NCI-H187 treated with DMSO at 0.1 percent for 48 hours (cell line): ENCODE results near the gene COL12A1.

Experiments used
- DNase-seq: peaks from one replicate; lab custom pipeline; 2025; lab: John Stamatoyannopoulos, UW

The COL12A1 gene

GRCh38 chr6:75142721-75143120 is 63.1 kb downstream of the COL12A1 start:
- DNase-seq = no peak

DNA sequence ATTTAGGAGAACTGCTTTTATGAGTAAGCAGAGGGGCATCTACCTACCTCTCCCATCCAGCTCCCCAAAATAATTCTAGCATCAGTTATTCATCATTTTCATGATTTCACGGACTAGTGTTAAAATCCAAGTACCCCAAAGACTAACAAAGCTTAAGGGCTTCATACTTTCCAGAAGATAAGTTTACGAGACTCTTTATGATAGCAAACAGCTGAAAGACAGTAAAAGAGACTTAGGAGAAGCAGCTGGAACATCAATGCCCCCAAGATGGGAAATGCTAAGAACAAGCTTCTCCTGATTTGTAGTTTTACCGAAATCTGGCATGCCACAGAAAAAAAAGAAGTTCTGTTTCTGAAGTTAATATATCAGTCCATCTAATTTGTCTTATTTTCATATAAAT is 70.0 kb downstream of the COL12A1 start:
- no peak for DNase-seq

GRCh38 chr6:75135450-75135849 is 70.4 kb downstream of the COL12A1 start:
- DNase-seq = no peak

- no peak for DNase-seq
Observed at GRCh38 chr6:75130784-75131183, 75.1 kb downstream of the COL12A1 start.

DNA sequence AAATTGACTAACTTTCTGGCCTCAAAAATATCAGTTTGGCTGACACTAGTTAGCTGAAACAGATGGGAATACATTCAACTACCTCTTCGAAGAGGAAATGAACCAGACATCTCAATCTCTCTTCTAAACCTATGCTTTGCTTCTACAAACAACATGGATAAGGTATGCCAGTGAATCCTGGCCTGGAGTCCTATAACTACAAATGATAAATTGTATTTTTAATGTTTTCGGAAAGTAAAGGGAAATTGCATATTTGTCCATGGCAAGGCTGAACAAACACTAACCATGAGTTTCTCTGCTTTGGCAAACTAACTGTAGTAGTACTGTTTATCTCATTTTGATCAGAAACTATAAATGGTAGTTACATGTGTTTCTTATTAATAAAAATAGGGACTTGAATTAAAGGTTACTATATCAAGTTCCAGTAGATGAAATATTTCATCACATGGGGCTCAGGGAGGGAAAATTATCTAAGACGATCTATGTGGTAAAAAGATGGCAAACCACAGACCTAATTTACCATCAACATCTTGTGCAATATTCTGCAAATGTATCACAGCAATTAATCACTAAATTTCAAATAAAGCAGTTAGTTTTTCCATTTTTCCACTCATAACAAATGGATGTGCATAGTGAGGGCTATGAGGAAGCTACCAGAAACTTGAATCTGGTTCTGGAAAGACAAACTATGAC is 76.8 kb downstream of the COL12A1 start:
- DNase-seq = no peak

DNA sequence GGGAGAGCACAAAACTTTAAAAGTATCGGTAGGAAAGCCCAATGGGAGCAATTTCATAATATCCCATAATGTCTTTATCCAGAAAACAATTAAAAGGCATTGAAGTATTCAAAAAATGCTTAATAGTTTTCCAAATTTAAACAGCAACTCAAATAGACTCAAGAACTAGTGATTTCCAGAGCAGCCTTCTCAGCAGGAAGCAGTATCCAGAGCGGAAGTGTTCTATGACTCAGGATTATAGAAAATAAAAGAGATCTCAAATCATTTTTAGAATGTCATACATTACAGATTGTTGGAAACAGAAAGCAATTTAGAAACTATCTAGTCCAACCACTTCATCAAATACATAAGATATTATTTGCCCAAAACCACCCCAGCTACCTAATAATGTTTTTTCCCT is 79.3 kb downstream of the COL12A1 start:
- DNase-seq = no peak

GRCh38 chr6:75124983-75125382 is 80.9 kb downstream of the COL12A1 start:
- DNase-seq = no peak

GRCh38 chr6:75124085-75124484 is 81.8 kb downstream of the COL12A1 start:
- no peak for DNase-seq

DNA sequence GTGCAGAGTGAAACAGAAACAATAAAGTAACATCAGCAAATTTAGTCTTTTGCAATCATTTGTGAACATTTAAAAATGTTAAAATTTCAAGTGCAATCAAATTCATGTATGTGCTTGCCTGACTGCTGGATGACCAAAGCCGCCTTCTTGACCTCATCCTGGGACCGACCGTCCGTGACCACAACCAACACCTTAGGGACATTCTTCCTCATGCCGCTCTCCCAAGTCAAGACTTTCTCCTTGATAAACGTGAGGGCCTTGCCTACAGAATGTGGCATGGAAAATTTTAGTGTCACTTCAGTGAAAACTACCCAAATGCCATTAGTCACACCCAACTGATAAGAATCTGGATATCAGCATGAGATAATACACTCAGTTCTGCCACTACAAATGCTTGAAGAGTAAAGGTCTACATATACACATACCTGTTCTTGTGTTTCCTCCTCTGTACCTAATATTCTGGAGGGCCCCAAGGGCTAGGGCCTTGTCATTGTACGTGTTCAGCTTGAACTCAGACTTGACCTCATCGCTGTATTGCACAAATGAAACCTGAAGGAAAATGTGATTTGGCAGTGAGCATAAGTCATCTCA is 86.8 kb downstream of the COL12A1 start:
- DNase-seq = no peak

- no peak for DNase-seq
Observed at GRCh38 chr6:75117701-75118100, 88.2 kb downstream of the COL12A1 start.

DNA sequence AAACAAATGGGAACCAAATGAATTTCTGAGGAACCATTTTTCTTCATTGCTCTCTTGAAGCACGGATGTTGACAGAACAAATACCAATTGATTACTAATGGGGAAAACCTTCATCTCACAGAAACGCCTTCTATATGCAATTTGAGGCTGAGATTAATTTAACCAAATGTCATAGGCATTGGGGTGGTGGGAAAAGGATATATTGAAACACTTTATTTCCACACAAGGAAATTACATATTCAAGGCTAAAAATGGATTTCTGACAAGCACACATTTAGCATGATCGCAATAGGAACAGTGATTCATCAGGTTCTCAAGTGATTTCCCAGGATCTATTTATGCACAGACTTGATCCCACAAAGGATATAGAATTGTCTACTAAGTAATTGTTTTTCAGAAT is 88.9 kb downstream of the COL12A1 start:
- no peak for DNase-seq

GRCh38 chr6:75115481-75115880 is 90.4 kb downstream of the COL12A1 start:
- DNase-seq = no peak

GRCh38 chr6:75114806-75115205 is 91.0 kb downstream of the COL12A1 start:
- DNase-seq = no peak

GRCh38 chr6:75114195-75114594 is 91.7 kb downstream of the COL12A1 start:
- DNase-seq = no peak

DNA sequence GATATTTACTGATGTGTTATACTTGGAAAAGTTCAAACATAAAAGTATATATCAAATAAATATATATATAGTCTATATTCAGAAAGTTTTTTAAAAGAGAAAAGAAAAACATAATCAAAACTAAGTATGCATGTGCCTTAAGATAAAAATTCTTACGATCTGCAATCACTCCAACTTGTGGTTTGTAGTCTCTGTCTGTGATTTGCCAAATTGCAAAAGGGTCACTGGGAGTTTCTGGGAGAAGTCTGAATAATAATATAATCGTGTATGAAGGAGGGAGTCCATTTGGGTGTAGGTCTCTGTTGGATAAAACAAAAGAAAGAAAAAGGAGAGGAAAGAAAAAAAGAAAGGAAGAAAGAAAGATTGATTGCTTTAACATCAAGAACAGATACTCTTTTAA is 92.4 kb downstream of the COL12A1 start:
- DNase-seq = no peak

- no peak for DNase-seq
Observed at GRCh38 chr6:75109765-75110164, 96.1 kb downstream of the COL12A1 start.

DNA sequence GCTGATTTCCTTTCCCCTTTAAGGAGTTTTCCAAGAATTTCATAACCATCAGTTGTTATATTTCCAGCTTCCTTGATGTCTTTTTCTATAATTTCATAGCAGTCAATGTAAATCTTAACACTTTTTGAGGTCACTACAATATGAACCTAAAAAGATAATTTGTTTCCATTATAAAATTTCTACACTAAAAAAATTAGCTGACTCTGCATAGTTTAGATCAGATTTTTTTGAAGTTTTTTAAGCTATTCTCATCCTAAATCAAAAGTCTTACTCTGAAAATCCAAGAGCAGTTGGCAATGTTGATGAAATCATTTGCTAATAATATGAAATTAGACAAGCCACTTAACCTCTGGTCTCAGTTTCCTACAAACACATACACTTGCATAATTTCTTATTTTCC is 96.8 kb downstream of the COL12A1 start:
- DNase-seq = no peak

GRCh38 chr6:75108333-75108974 is 97.4 kb downstream of the COL12A1 start:
- no peak for DNase-seq

GRCh38 chr6:75107913-75108312 is 97.9 kb downstream of the COL12A1 start:
- DNase-seq = no peak

DNA sequence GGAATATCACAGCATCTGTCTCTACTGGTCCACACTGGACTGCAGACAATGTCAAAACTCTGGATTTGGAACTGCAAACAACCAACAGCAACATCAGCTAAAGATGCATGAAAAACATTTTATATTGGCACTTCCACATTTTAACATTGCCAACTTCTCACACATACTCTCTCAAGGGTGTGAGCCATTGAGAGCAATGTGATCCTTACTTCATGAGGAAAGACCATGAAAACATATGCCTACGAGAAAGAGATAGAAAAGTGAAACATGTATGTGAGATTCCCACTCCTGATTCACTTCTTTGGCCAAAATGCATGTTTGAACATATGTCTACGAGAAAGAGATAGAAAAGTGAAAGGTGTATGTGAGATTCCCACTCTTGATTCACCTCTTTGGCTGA is 99.4 kb downstream of the COL12A1 start:
- DNase-seq = no peak

- DNase-seq = no peak
Observed at GRCh38 chr6:75103431-75103830, 102.4 kb downstream of the COL12A1 start.

DNA sequence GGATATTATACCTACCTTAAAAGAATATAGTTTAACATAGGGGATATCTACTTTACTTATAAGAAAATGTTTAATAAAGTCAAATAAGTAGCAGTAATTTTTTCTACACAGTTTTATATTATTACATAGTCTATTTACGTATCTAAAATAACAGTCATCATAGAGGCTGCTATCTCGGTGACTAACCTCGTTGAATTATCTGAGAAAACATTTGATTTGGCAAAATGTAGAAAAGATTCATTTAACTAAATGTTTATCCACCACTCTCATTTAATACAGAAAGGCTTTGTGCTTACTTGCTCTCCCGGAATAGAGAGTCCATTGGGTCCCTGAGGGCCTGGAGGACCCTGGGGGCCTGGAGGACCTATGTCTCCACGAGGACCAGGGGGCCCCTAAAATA is 103.6 kb downstream of the COL12A1 start:
- DNase-seq = no peak

- DNase-seq = no peak
Observed at GRCh38 chr6:75101896-75102295, 104.0 kb downstream of the COL12A1 start.

GRCh38 chr6:75098709-75099108 is 107.1 kb downstream of the COL12A1 start:
- no peak for DNase-seq
